Measurements from ENCODE around the gene EEF1AKMT4. TPM values are rescaled to one million over a fixed set of nuclear protein-coding genes. Genes with fewer than 3 reads are reported as not detected.

The EEF1AKMT4 gene
- total RNA-seq = 9.7 TPM

GRCh38 chr3:184249412-184250166 is at the start of gene EEF1AKMT4:
EEF1AKMT4 (plus strand) TSS chr3:184249672; CDS start chr3:184249695, 23 bp downstream.
- peak; percentile 83 to 98 (median 98) for DNase-seq (ENCODE audit: low read depth in 2 of 3, low spot score in 2 of 3)

DNA sequence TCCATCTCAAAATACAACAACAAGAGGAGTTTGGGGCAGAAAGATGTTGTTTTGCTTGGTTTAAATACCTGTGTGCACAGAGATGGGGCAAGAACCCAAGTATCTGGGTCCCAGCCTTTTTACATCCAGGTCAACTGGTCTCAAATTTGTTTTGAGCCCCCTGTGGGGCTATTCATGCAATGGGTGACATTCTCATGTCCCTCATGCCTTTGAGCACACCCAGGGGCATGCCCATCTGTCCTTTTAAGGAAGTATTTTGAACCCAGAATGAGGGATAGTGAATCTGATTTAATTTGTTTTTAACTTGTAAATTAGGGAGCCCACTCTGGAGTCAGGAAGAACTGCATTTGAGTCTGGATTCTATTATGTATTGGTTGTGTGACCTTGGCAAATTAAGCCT is 48.6 kb upstream of the EEF1AKMT4 start:
- DNase-seq (ENCODE audit: low read depth in 2 of 3, low spot score in 2 of 3) = no peak

DNA sequence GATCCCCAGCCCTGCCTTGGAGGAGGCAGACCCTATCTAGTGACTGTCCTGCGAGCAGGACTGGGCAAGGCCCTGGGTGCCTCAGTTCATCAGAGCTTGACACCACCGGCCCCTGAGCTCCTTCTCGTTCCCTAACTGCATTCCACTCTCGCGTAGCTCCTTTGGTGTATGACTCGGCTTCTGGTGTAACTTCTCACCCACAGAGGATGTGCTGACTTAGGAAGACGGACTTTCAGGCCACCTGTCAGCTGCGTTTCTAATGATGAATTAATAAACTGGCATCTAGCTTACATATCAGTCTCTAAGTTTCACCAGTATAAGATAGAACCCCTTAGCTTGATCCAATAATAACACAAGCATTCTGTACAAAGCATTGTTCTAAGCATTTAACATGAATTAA is 45.9 kb upstream of the EEF1AKMT4 start:
- DNase-seq (ENCODE audit: low read depth in 2 of 3, low spot score in 2 of 3) = no peak

DNA sequence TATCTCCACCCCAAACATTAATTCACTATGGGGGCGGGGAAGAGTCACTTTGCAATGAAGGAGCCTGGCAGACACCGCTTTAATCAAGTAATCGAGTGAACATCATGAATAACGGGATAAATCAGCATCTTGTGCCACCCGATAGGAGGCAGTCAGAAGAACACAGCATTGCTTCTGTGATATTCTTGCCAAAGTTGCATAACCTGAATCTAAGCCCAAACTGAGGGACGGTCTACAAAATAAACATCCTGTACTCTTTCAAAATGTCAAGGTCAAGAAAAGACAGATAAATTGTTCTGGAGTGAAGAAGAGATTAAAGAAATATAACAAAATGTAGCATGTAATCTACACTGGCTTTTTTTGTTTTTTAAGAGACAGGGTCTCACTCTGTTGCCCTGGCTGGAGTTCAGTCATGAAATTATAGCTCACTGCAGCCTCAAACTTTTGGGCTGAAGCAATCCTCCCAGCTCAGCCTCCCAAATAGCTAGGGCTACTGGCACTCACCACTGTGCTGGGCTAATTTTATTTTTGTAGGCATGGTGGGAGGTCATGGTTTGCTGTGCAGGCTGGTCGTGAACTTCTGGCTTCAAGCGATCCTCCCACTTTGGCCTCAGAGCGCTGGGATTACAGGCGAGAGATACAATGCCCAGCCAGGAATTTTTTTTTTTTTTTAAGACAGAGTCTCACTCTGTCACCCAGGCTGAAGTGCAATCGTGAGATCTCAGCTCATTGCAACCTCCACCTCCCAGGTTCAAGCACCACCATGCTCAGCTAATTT is 40.1 kb upstream of the EEF1AKMT4 start:
- no peak for DNase-seq (ENCODE audit: low read depth in 2 of 3, low spot score in 2 of 3)

DNA sequence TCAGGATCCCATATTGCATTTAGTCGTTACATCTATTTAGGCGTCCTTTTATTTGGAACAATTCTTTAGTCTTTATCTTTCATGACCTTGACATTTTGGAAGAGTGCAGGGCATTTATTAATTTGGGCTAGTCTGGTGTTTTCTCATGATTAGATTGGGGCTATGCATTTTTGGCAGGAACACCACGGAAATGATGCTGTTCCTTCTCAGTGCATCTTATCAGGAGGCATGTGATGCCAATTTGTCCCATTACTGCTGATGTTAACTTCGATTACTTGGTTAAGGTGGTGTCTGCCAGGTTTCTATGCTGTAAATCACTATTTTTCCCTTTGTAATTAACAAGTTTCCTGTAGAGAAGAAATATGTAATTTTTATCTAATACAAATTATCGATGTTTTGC is 38.2 kb upstream of the EEF1AKMT4 start:
- no peak for DNase-seq (ENCODE audit: low read depth in 2 of 3, low spot score in 2 of 3)

- no peak for DNase-seq (ENCODE audit: low read depth in 2 of 3, low spot score in 2 of 3)
These were observed 37.8 kb upstream of the EEF1AKMT4 start for GRCh38 chr3:184211718-184212117.

DNA sequence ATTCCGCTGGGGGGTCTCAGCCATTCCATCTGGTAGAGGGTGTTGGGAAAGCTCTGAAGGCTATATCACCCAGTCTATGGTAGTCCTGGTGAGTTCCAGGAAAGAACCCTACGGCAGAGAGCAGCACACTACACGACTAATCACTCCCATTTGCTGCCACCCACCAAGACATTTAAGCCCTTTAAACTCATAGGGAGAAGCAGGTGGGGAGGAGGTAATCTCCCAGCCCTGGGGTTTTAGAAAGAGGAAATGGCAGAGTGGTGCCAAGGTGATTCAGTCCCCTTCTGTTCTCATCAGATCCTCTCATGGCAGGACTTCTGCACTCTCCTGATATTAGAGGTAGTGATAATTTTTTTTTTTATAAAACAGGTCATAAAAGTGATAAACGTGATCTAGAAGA is 30.7 kb upstream of the EEF1AKMT4 start:
- DNase-seq (ENCODE audit: low read depth in 2 of 3, low spot score in 2 of 3) = no peak

- no peak for DNase-seq (ENCODE audit: low read depth in 2 of 3, low spot score in 2 of 3)
These were observed 27.0 kb upstream of the EEF1AKMT4 start for GRCh38 chr3:184222521-184222920.

DNA sequence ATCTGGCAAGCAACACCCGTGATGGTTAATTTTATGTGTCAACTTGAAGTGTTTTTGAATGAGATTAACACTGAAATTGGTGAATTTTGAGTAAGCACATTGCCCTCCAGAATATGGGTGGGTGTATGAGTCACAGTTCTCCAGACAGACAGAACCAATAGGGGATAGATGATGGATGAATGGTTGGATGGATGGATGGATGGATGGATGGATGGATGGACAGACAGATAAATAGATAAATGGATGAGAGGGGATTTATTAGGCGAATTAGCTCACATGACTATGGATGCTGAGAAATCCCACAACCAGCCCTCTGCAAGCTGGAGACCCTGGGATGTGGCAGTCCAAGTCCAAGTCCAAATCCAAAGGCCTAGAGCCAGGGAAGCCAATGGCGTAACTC is 25.5 kb upstream of the EEF1AKMT4 start:
- DNase-seq (ENCODE audit: low read depth in 2 of 3, low spot score in 2 of 3) = no peak

GRCh38 chr3:184227481-184227935 is 22.0 kb upstream of the EEF1AKMT4 start:
- peak in 2 of 3 donors; percentile 37 to 62 for DNase-seq (ENCODE audit: low read depth in 2 of 3, low spot score in 2 of 3)

- no peak for DNase-seq (ENCODE audit: low read depth in 2 of 3, low spot score in 2 of 3)
These were observed 20.9 kb upstream of the EEF1AKMT4 start for GRCh38 chr3:184228376-184229137.

DNA sequence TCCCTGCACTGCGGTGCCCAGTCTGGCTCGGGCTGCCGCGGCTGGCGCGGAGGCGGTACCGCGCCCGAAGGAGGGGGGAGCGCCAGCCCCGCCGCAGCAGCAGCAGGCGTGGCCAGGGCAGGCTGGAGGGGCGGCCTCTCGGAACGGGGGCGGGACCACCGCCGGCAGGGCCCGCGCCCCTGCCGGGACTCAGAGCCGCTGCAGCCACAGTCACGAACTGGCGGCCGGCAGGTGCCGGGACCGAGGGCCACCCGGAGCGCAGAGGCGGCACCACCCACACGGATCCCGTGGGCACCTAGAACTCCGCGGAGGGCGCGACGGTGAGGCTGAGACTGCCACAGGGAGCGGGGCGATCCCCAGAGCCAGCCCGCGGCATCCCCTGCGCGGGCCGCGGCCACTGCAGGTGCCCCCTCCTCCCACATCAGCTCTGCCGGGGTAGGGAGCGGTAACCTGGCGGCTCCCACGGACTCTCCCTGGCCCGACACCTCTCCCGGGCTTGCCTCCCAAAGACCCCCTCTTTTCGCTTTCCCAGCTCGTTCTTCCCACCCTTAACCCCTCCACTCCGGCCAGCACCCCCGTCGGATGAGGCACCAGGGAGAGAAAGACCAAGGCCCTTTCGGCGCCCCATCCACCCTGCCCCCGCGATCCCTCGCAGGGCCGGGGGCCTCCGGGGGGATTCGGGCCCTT is 19.9 kb upstream of the EEF1AKMT4 start, which contains the start of gene VWA5B2:
TSS of gene VWA5B2 (plus strand) at position 192 of the 687 bp plus-strand sequence. CDS start 944 bp downstream, outside the sequence.
- peak in 2 of 3 donors; percentile 71 to 76 for DNase-seq (ENCODE audit: low read depth in 2 of 3, low spot score in 2 of 3)

DNA sequence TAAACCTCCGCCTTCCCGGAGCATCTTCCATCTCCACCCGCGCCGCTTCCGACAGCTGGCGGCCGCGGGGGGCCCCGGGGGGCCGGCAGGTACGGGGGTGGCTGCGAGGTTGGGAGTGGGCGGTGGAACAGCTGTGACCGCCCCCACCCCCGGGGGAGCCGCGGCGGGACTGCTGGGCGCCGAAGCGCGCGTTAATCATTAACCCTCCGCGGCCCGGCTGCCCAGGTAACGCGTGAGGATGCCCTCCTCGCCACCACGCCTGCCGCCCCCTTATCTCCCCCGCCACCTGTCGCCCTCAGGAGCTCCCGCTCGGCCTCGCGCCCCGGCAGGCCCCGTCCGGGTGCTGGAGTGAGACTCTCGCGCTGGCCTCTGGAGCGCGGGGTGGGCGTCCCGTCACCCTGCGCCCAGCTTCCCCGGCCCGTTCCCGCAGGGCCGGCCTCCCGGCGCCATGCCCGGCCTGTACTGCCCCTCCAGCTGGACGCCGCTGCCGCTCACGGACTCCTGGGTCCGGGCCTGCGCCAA is 19.3 kb upstream of the EEF1AKMT4 start:
- DNase-seq (ENCODE audit: low read depth in 2 of 3, low spot score in 2 of 3) = peak in 2 of 3 donors; percentile 36 to 44

DNA sequence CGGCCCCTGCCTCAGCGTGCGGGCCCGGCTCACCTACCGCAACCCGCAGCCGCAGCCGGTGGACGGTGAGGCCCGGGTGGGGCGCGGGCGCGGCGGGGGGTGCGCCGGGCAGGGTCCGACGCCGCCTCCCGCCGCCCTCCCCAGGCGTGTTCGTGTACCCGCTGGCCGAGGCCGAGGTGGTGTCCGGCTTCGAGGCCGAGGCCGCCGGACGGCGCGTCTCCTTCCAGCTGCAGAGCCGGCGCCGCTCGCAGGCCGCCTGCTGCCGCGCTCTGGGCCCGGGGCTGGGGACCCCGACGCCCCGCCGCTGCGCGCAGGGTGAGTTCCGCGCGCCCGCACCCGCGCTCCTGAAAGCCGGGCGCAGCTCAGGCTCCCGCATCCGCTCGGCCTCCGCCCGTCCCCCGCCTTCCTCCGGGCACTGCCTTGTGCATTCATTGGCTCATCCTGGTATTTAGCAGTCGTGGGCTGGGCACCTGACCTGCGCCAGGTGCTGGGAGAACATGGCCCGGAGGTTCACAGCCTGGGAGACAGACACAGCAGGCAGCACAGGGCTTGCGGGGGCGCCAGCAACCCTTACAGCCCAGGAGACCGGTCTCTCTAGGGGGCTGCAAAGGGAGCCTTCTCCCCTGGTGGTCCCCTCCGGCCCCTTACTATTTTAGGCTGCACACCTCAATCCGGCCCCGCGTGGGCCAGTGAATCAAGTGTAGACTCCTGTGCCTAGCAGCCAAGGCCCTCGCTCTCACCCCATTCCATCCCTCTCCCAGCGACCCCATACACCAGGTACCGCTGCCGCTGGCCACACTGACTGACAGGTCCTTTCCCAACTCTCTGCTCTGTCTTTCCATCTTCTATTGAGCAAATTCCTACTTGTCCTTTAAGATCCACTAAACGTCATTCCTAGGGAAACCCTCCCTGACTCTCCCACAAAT is 18.6 kb upstream of the EEF1AKMT4 start:
- DNase-seq (ENCODE audit: low read depth in 2 of 3, low spot score in 2 of 3) = no peak

- no peak for DNase-seq (ENCODE audit: low read depth in 2 of 3, low spot score in 2 of 3)
These were observed 17.8 kb upstream of the EEF1AKMT4 start for GRCh38 chr3:184231671-184232070.

- DNase-seq (ENCODE audit: low read depth in 2 of 3, low spot score in 2 of 3) = no peak
These were observed 16.2 kb upstream of the EEF1AKMT4 start for GRCh38 chr3:184233127-184233843.

GRCh38 chr3:184234224-184234623 is 15.2 kb upstream of the EEF1AKMT4 start:
- DNase-seq (ENCODE audit: low read depth in 2 of 3, low spot score in 2 of 3) = peak in 2 of 3 donors; percentile 42 to 51

- DNase-seq (ENCODE audit: low read depth in 2 of 3, low spot score in 2 of 3) = no peak
These were observed 14.6 kb upstream of the EEF1AKMT4 start for GRCh38 chr3:184234671-184235380.

All from hematopoietic multipotent progenitor cell (in vitro differentiated cells).